Measurements from ENCODE around the gene CEL. TPM values are rescaled to one million over a fixed set of nuclear protein-coding genes. Genes with fewer than 3 reads are reported as not detected.

CEL gene
- total RNA-seq, 6 donors from 2014 or later, result 0.15 to 9.4 (median 1.1) TPM; not detected in 1

DNA sequence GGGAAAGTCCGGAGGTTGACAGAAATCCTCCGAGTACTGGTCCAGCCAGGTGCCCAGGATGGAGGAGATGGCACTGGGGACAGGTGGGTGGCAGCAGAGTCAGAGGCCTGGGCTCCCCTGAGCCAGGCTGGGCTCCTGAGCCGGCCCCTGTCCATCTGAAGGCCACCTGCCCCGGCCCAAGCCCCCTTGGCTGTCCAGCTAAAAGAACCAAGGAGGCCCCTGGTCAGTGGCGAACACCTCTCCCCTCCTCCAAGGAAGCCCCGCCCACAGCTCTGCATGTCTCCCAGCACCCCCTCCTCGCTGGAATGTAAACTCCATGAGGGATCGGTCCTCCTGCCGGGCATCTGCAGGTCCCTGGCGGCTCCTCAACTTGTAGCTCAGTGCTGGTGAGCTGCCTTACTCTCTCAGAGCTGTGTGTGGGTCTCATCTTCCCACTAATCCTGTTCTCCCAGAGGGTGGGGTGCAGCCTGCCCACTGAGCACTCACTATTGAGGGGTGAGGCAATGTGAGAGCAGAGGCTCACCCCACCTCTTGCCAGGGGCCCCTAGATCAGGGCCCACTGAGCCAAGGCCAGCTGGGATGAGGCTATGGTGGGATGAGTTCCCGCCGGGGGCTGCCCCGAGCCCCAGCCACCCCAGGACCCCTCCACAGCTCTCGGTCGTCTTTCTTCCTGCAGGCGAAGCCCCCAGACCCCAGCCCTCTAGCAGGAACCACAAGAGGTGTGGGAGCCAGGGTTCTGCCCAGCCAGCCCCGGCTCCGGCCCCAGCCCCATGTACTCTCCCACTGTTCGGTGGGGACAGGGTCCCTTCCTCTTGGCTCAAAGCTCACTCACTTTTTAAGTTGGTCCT is 47.2 kb downstream of the CEL start:
- WGBS, 2 donors, result 94 to 95% methylated on average over 5 to 19 of the region's 19 CpGs
- Histone ChIP-seq H3K36me3 (peaks cover 25 to 75% (median 69%) of the 10 kb centered on the region in 4 donors), H3K4me3 (no peak overlapping the region), H3K9me3 (no peaks in the 10 kb centered on the region), H3K27ac (no peak overlapping the region), H3K27me3 (no peaks in the 10 kb centered on the region), H3K4me1 (peaks cover 21 to 26% (median 24%) of the 10 kb centered on the region in 4 donors)
- ATAC-seq (ENCODE audit: low FRiP score in 2 of 2) (no peak), DNase-seq (peak in 1 of 2 donors; percentile 61)
- TF ChIP-seq POLR2AphosphoS5 (IDR thresholded peaks at IDR 0.05) (no peak), EP300 (IDR thresholded peaks at IDR 0.05) (no peak), POLR2A (IDR thresholded peaks at IDR 0.05) (no peak)
- TF ChIP-seq, protein P1, sequence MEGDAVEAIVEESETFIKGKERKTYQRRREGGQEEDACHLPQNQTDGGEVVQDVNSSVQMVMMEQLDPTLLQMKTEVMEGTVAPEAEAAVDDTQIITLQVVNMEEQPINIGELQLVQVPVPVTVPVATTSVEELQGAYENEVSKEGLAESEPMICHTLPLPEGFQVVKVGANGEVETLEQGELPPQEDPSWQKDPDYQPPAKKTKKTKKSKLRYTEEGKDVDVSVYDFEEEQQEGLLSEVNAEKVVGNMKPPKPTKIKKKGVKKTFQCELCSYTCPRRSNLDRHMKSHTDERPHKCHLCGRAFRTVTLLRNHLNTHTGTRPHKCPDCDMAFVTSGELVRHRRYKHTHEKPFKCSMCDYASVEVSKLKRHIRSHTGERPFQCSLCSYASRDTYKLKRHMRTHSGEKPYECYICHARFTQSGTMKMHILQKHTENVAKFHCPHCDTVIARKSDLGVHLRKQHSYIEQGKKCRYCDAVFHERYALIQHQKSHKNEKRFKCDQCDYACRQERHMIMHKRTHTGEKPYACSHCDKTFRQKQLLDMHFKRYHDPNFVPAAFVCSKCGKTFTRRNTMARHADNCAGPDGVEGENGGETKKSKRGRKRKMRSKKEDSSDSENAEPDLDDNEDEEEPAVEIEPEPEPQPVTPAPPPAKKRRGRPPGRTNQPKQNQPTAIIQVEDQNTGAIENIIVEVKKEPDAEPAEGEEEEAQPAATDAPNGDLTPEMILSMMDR (IDR thresholded peaks at IDR 0.05), result no peak

DNA sequence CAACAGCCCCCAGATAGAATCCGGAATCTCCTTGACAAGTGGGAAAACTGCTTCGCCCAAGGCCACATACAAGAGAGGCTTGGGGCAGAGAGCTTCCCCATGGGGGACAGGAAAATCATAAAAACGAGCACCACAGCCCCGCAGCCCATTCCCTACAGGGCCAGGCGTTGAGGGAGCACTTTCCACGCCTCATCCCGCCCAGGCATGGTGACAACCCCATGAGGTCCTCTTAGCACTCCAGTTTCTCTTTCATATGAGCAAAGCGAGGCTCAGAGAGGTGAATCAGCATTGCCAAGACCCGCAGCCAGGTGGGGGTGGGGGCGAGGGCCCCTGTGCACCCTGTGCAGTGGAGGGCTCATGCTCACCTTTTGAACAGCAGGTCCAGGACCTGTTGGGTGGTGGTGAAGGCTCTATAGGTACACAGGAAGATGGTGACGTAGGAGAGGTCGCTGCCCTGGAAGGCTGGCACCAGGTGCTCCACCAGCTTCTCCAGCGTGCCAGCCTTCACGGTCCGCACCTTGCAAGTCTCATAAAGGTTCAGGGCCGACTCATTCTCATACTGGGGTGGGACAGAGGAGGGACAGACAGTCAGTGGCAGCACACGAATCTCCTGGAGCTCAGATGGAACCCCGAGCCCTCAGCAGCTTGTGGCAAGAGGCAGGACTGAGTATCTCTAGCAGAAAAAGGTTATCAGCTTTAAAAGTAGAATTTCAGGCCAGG is 48.3 kb downstream of the CEL start:
- Histone ChIP-seq H3K9me3 (no peaks in the 10 kb centered on the region), H3K27ac (no peak overlapping the region), H3K4me1 (peaks cover 32 to 37% (median 35%) of the 10 kb centered on the region in 4 donors), H3K27me3 (no peaks in the 10 kb centered on the region), H3K36me3 (peaks cover 21 to 64% (median 58%) of the 10 kb centered on the region in 4 donors), H3K4me3 (no peak overlapping the region)
- TF ChIP-seq POLR2A (IDR thresholded peaks at IDR 0.05) (no peak), POLR2AphosphoS5 (IDR thresholded peaks at IDR 0.05) (no peak), EP300 (IDR thresholded peaks at IDR 0.05) (no peak)
- TF ChIP-seq, protein P1 (IDR thresholded peaks at IDR 0.05), result no peak
- ATAC-seq (ENCODE audit: low FRiP score in 2 of 2) (no peak), DNase-seq (peak in 1 of 2 donors; percentile 46)
- 94 to 96% methylated on average over 13 to 18 of the region's 18 CpGs for WGBS, 2 donors

GRCh38 chr9:133111808-133112662 is 50.3 kb downstream of the CEL start:
- H3K4me3 ChIP-seq, result no peak overlapping the region
- peaks cover 50 to 56% (median 54%) of the 10 kb centered on the region in 4 donors for H3K4me1 ChIP-seq
- TF ChIP-seq POLR2A (IDR thresholded peaks at IDR 0.05) (no peak), POLR2AphosphoS5 (IDR thresholded peaks at IDR 0.05) (no peak), EP300 (IDR thresholded peaks at IDR 0.05) (no peak)
- TF ChIP-seq, protein P1 (IDR thresholded peaks at IDR 0.05), result no peak
- no peaks in the 10 kb centered on the region for H3K27me3 ChIP-seq
- peak overlapping the region; percentile 80 to 95 (median 84) for H3K27ac ChIP-seq
- WGBS, 2 donors, result 88 to 90% methylated on average over 14 to 30 of the region's 30 CpGs
- no peaks in the 10 kb centered on the region for H3K9me3 ChIP-seq
- DNase-seq (peak in 1 of 2 donors; percentile 76), ATAC-seq (ENCODE audit: low FRiP score in 2 of 2) (no peak)
- H3K36me3 ChIP-seq, result peaks cover 21 to 48% (median 41%) of the 10 kb centered on the region in 4 donors

- no peaks in the 10 kb centered on the region for H3K27me3 ChIP-seq
- TF ChIP-seq POLR2AphosphoS5 (IDR thresholded peaks at IDR 0.05) (peak; percentile 80 to 90), EP300 (IDR thresholded peaks at IDR 0.05) (peak in 2 of 4 donors; percentile 57 to 85), POLR2A (IDR thresholded peaks at IDR 0.05) (peak in 2 of 4 donors; percentile 15 to 66)
- TF ChIP-seq, protein P1 (IDR thresholded peaks at IDR 0.05), result no peak
- peak overlapping the region; percentile 80 to 95 (median 84) for H3K27ac ChIP-seq
- no peaks in the 10 kb centered on the region for H3K9me3 ChIP-seq
- ATAC-seq (ENCODE audit: low FRiP score in 2 of 2), result peak; percentile 48 to 70
- peaks cover 56 to 62% (median 60%) of the 10 kb centered on the region in 4 donors for H3K4me1 ChIP-seq
- H3K4me3 ChIP-seq, result no peak overlapping the region
- peak; percentile 76 to 88 for DNase-seq
- H3K36me3 ChIP-seq, result peaks cover 19 to 42% (median 34%) of the 10 kb centered on the region in 4 donors
- 29 to 39% methylated on average over 4 of the region's 7 CpGs for WGBS, 2 donors
Measured at GRCh38 chr9:133112663-133113026, 50.9 kb downstream of the CEL start.
